NAMALWA (cell line): ENCODE measurements around the gene CYREN.
A peak's percentile ranks its signal among the peaks of the same experiment; 100 is the strongest.
"Not testable (repeated sequence)": the region's sequence is repeated elsewhere in the genome, so short reads cannot be mapped to it uniquely, and the experiment has no call there.

Experiments used
- DNase-seq: peaks from one replicate; pipeline ENCODE4 v3.0.0-alpha.2; 2015; ENCODE audit warnings: low spot score

Gene CYREN

DNA sequence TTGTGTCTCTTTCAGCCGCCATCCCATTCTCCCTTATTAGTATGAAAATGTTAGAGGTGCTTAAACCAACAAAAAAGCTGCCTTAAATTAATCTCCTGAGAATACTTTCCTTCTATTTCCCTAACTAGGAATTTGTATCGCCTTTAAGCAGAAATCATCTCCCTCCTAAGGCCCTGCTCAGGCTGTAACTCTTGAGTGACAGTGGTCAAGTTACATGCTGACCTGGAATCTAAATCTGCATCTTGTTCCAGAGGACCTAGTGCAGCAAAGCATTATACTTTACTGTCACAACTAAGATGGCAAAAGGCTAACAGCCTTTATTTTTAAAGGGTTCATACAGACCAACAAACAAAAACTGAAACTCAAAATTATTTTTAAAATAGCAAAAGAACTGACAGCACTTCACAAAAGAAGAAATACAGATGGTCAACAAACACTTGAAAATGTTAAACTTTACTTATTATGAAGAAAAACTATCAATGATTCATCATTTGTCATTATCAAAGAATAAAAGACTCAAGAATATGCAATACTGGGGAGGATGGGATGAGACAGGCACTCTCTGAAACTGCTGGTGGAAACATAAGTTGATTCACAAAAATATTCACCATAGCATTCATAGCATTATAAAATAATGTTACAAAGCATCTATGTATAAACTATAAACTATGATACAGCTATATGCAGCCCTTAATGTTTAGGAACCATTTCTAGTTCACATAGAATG lies 11.0 kb downstream of the CYREN start:
- DNase-seq = no peak

DNA sequence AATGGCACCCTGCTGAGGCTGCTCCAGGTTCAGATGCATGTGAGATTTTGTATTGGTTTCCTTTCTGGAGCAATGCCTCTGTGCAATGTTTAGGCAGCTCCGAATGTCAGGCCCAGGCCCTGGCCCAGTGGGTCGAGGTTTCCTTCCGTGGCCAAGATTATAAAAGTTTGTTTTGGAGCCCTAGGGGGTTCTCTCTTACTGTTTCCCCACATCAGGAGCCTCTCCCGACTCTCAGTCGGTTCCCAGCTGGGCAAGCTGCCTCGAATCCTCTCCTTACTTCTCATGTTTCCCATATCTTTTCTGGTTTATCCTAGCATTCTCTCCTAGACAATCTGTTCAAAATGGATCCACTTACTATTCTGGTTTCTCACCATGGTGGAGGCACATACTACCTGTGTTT lies 11.6 kb downstream of the CYREN start:
- no peak for DNase-seq

DNA sequence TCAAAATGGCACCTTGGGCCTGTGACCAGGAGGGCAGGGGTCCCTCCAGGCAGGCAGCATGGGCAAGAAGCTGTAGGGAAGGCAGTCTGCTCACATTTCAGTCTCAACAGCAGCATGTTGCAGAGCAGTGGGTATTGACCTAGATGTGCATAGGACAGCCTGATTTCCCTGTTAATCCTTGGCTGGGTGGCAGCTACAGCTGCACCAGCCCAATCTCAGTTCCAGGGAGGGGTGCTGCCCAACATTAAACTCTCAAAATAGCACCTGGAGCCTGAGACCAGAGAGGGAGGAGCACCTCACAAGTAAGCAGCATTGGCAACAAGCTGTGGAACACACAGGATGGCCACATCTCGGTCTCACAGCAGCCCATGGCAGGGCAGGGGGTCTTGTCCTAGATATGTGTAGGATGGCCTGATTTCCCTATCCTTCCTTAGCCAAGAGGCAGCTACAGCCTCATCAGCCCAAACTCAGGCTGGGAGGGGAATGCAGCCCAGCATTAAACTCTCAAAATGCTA lies 12.3 kb downstream of the CYREN start:
- DNase-seq = no peak

DNA sequence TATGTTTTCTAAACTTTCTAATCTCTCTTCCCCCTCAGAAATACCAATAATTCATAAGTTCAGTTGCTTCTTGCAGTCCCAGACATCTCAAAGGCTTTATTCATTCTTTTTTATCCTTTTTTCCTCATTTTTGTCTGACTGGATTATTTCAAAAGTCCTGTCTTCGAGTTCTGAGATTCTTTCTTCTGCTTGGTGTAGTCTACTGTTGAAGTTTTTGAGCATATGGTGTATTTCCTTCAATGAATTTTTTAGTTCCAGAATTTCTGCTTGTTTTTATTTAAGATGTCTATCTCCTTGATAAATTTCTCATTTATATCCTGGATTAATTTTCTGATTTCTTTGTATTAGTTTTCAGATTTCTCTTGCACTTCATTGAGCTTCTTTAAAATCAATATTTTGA lies 14.2 kb downstream of the CYREN start:
- DNase-seq = no peak

DNA sequence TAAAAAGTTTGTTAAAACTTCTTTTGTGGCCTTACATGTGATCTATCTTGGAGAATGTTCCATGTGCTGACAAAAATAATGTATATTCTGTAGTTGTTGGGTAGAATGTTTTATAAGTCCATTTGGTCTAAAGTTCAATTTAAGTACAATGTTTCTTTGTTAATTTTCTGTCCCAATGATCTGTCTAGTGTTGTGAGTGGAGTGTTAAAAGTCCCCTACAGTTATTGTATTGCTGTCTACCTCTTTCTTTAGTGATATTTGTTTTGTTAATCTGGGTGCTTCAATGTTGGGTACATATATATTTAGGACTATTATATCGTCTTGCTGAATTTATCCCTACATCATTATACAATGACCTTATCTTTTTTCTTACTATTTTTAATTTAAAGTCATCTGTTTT lies 15.8 kb downstream of the CYREN start:
- no peak for DNase-seq

DNA sequence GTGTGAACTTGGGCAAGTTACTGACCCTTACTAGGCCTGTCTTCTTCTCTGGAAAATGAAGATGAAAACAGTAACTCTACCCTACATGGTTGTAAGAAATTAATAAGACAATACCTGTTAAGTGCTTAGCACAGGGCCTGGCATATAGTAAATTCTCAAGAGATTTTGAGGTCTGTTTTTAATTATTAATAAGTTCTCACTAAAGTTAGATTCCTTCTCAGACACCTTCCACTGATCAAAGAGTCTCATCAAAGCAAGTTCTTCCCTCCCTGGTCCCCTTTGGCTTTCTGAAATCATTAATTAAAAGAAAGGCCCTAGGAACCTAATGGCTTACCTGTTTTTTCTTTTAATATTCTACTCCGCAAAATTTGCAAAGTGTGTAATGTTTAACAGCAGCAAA lies 18.1 kb downstream of the CYREN start:
- no peak for DNase-seq

DNA sequence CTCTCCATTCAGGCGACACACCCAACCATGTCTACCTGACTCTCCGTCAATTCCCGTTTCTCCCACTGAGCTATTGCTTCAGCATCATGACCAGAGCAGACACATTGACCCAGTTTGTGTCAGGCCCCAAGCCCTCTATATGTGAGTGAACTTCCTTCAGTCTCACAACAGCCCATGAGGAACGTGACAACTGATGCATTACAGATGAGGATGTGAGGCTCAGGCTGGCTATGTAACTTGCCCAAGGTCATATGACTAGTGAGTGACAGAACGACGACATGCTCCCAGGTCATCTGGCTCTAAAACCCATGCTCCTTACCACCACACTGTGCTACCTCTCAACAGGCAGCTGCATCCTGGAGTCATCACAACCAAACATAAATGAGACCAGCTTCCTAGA lies 19.0 kb downstream of the CYREN start:
- peak; percentile 40 for DNase-seq

DNA sequence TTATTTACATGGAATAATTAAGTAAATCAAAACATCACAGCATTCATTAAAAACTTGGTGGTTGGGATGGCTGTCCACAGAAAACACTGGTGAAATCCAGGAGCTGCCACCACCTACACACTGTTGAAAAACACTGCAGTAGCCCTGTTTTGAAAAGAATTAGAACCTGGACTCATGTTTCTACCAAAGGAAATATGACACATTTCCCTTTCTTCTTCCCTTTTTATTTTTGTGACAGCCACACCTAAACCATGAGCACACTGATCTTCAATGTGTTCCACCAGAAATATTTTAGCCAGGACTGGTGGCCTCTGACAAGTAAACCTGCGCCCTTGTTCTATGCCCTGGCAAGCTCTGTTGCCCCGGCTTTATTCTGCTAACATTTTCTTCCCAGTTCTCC lies 19.4 kb downstream of the CYREN start:
- no peak for DNase-seq

DNA sequence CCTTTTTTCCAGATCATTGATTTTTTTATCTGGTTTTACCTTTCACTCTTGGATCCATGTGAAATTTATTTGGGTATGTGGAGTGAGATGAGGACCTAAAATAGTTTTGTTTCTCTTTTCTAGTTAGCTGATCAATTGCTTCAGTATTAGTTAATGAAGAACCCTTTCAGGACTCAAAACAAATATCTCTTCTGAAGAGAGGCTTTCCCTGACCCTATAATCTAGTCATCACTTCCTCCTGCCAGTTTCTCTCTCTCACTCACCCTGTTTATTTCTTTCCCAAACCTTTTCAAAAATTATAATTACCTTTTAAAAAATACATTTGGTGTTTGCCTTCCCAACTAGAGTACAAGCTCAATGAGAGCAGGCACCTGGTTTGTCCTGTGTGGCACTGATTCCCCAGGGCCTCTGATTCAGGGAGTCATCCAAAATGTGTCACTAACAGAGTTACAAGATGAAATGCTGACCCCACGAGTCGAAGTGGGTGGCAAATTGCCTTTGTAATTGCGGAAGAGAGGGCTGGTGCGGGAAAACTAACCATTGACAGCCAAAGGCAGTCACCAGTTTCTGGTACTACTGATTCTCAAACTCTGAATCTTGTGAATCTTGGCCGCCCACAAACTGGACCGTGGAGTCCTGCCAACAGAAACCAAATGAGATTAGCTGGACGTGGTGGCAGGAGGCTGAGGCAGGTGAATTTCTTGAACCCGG lies 20.3 kb downstream of the CYREN start:
- no peak for DNase-seq

DNA sequence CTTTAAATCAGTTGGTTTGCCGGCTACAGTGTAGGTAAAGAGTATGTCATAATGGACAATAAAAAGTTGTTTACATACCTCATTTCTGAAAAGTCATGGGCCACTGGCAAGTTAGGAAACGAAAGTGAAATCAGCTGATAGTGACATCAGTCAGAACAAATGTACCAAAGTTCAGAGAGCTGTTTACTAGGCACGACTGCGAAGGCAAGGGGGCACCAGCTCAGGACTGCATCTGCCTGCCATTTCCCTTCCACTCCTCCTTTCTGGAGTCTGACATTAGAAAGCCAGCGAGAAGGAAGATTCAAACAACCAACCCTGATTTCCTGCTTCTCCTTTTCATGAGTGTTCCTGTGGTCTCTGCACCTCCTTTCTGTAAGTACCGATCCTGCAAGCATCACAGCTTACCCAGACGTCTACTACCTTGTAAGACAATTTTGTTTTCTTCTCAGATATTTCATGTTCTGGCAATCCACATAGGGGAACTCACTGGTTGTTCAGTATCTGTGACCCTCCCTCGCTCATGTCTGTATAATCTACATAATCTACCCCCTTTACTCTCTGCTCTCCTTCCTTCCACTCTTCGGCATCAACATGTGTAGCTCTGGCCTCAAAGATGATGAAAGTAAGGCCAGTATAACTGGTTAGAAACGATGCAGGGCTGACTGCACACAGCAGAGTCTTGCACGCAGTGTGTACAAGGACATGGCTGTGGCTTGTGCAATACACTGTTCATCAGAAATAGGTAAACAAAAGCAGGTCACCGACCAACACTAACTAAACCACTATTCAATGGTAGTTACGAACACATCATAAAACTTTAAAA lies 22.4 kb downstream of the CYREN start, which contains the start of gene TMEM140:
Gene TMEM140, plus strand, starts transcription at position 174 of the 823 bp plus-strand sequence. CDS start 16,370 bp downstream, outside the sequence.
- peak; percentile 92 for DNase-seq

DNA sequence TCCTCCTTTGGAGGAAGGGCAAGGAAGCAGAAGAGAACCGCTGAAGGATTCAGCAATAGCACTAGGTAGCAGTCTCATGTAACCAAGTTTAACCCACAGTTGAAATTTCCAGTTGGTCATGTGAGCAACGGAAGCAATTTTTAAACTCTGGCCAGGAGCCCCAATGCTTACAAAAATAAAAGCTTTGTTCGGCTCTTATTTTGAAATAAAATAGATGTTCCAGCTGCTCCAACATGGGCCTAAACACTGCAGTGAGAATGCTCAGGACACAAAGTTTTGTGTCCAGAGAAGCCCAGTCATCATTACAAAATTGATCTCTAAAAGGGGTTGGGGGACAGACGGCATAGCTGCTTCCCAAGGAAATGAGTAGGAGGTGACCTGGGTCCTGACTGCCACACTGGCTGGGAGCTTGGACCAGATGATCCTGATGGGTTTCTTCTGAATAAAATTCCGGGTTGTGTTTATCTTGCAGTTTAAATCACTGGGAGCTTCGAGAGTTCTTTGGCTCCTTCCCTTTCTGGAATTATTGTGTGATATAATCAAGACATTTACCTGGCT lies 23.1 kb downstream of the CYREN start:
- DNase-seq = peak; percentile 44

DNA sequence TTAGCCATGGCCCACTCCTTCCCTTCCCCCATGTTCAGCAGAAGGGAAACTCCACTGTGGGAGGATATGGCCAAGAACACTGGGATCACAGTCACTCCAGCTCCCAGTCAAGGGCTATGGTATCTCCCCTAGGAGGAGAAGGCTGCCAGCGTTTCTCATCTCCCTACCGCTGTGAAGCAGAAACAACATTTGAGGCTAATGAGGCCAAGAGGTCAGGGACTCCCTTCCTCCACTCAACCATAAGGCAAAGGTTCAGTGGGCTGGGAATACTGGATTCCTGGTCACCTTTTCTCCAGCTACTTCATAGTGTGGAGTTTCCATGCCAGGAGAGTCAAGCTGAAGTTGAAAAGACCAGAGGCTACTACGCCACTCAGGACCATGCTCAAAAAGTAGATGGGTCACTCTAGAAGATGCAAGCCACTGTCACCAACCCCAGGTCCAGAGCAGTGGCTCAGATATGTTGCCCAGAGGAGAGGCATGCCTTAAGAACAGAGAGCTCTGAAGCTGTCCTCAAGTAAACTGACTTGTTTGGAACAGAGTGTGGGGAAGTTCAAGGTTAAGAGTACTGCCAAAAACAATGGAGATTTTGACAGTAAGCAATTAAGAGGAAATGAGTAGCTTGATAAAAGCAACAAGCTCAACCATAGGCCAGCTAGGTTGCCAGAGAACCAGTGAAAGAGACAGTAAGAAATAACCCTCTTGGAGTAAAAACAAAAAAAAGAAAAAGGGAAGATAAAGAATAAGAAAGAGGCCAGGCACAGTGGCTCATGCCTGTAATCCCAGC lies 26.4 kb downstream of the CYREN start:
- DNase-seq = no peak

DNA sequence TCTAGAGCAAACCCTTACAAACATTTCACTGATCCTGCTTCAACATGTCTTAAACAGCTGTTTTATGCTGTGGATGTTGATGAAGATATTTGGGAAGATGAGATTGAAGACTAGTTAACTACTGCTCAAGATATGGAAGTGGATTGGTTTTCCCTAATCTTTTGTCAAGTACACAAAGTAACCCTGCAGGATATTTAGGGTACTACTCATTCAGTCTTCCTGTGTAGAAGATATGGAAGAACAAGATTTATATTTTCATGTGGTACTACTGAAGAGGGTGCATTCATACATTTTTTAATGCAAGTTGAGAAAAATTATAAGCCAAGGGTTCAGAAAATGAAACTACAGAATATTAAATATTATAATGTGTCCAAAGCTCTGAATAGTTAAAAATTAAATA lies 40.9 kb downstream of the CYREN start:
- DNase-seq = no peak

DNA sequence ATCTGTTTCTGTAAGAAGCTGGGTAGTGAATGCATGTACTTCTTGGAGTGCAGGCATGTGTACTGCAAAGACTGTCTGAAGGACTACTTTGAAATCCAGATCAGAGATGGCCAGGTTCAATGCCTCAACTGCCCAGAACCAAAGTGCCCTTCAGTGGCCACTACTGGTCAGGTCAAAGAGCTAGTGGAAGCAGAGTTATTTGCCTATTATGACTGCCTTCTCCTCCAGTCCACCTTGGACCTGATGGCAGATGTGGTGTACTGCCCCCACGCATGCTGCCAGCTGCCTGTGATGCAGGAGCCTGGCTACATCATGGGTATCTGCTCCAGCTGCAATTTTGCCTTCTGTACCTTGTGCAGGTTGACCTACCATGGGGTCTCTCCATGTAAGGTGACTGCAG lies 41.6 kb downstream of the CYREN start:
- no peak for DNase-seq

DNA sequence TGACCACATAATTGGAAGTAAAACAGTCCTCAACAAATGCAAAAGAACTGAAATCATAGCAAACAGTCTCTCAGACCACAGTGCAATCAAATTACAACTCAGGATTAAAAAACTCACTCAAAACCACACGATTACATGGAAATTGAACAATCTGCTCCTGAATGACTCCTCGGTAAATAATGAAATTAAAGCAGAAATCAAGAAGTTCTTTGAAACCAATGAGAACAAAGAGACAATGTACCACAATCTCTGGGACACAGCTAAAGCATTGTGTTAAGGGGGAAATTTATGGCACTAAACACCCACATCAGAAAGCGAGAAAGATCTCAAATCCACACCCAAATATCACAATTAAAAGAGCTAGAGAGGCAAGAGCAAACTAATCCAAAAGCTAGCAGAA lies 45.9 kb downstream of the CYREN start:
- DNase-seq = not testable (repeated sequence)

DNA sequence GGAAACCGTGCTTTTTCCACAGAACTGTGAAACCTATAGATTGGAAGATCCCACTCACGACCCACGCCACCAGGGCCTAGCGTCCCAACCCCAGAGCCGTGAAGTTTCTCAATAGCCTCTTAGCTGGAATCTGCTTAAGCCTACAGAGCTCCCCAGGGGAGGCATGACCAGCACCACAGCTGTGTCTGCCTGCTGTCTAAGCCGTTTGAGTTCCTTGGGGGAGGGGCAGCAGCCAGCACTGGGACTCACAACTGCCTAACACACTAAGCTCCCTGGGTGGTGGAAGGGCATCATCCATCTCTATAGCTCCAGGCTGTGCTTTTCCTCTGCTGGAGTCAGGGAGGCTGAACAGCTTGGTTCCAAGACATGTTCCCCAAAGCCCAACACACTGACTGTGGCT lies 48.6 kb downstream of the CYREN start:
- no peak for DNase-seq

DNA sequence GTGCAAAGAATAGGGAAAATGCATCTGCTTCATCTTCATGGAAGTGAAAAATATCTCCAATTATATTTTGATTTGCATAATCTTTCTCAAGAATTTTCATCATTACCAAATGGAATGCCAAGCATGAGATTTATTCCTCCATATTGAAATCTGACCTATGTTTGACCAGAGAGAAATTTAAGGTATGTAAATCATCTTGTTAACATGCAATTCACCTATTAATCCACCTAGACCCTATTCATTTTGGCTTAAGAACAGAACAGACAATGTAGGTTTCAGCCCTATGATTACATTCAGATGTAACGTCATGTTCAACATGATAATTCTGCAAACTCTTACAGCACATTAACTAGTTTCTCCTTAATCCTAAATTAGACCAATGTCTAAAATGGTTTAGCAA lies 53.4 kb downstream of the CYREN start:
- no peak for DNase-seq
